NCI-H2227 (cell line): ENCODE data around the gene ROCK2.

ENCODE experiments used
- DNase-seq: peaks from one replicate; lab custom pipeline; 2025; ENCODE audit not compliant: unreplicated experiment; lab: John Stamatoyannopoulos, UW

The ROCK2 gene

GRCh38 chr2:11312770-11313471, 31.5 kb downstream of the ROCK2 start:
- no peak for DNase-seq

- DNase-seq = no peak
Measured at GRCh38 chr2:11311543-11311942, 32.9 kb downstream of the ROCK2 start.

- no peak for DNase-seq
Measured at GRCh38 chr2:11310212-11310611, 34.2 kb downstream of the ROCK2 start.

GRCh38 chr2:11309706-11310105, 34.7 kb downstream of the ROCK2 start:
- no peak for DNase-seq

GRCh38 chr2:11307764-11308415, 36.5 kb downstream of the ROCK2 start:
- no peak for DNase-seq

GRCh38 chr2:11305958-11306357, 38.5 kb downstream of the ROCK2 start:
- DNase-seq = no peak

- no peak for DNase-seq
Measured at GRCh38 chr2:11305338-11305737, 39.1 kb downstream of the ROCK2 start.

- no peak for DNase-seq
Measured at GRCh38 chr2:11304476-11304875, 40.0 kb downstream of the ROCK2 start.

GRCh38 chr2:11303290-11304013, 41.0 kb downstream of the ROCK2 start:
- no peak for DNase-seq

- DNase-seq = no peak
Measured at GRCh38 chr2:11299439-11299838, 45.0 kb downstream of the ROCK2 start.

GRCh38 chr2:11298592-11298991, 45.8 kb downstream of the ROCK2 start:
- no peak for DNase-seq

- DNase-seq = no peak
Measured at GRCh38 chr2:11296401-11296800, 48.0 kb downstream of the ROCK2 start.

- DNase-seq = no peak
Measured at GRCh38 chr2:11292464-11293255, 51.8 kb downstream of the ROCK2 start.

- no peak for DNase-seq
Measured at GRCh38 chr2:11290713-11291112, 53.7 kb downstream of the ROCK2 start.

GRCh38 chr2:11290211-11290610, 54.2 kb downstream of the ROCK2 start:
- DNase-seq = no peak

- no peak for DNase-seq
Measured at GRCh38 chr2:11288431-11288830, 56.0 kb downstream of the ROCK2 start.

- DNase-seq = no peak
Measured at GRCh38 chr2:11286749-11287148, 57.7 kb downstream of the ROCK2 start.

GRCh38 chr2:11286323-11286722, 58.1 kb downstream of the ROCK2 start:
- DNase-seq = no peak

GRCh38 chr2:11285499-11285898, 58.9 kb downstream of the ROCK2 start:
- DNase-seq = no peak

- DNase-seq = no peak
Measured at GRCh38 chr2:11281186-11281585, 63.2 kb downstream of the ROCK2 start.

- no peak for DNase-seq
Measured at GRCh38 chr2:11280713-11281112, 63.7 kb downstream of the ROCK2 start.
